ENCODE results near the gene SPPL2B. TPM values are rescaled to one million over a fixed set of nuclear protein-coding genes. Genes with fewer than 3 reads are reported as not detected.
A peak's percentile ranks its signal among the peaks of the same experiment; 100 is the strongest.
"Not testable (repeated sequence)": the region's sequence is repeated elsewhere in the genome, so short reads cannot be mapped to it uniquely, and the experiment has no call there.

SPPL2B gene
- total RNA-seq, 3 donors from 2014 or later, result 119 to 177 (median 153) TPM

DNA sequence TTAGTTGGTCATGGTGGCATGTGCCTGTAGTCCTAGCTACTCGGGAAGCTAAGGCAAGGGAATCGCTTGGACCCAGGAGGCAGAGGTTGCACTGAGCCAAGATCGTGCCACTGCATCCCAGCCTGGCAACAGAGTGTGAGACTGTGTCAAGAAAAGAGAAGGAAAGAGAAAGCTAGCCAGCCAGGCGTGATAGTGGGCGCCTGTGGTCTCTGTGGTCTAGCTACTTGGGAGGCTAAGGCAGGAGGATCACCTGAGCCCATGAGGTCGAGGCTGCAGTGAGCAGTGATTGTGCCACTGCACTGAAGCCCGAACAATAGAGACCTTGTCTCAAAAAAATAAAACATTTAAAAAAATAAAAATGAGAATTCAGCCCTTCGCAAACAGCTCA is 65.6 kb downstream of the SPPL2B start:
- TF ChIP-seq, protein P1, sequence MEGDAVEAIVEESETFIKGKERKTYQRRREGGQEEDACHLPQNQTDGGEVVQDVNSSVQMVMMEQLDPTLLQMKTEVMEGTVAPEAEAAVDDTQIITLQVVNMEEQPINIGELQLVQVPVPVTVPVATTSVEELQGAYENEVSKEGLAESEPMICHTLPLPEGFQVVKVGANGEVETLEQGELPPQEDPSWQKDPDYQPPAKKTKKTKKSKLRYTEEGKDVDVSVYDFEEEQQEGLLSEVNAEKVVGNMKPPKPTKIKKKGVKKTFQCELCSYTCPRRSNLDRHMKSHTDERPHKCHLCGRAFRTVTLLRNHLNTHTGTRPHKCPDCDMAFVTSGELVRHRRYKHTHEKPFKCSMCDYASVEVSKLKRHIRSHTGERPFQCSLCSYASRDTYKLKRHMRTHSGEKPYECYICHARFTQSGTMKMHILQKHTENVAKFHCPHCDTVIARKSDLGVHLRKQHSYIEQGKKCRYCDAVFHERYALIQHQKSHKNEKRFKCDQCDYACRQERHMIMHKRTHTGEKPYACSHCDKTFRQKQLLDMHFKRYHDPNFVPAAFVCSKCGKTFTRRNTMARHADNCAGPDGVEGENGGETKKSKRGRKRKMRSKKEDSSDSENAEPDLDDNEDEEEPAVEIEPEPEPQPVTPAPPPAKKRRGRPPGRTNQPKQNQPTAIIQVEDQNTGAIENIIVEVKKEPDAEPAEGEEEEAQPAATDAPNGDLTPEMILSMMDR (IDR thresholded peaks at IDR 0.05), result no peak
- Histone ChIP-seq H3K36me3 (ENCODE audit: low read depth) (no peaks in the 10 kb centered on the region), H3K9me3 (no peaks in the 10 kb centered on the region), H3K4me1 (ENCODE audit: low read depth) (peaks cover 13% of the 10 kb centered on the region), H3K4me3 (no peak overlapping the region)
- intact Hi-C loops (cut with DNase I, micrococcal nuclease), result no loop called here
- DNase-seq (no peak), ATAC-seq (no peak)

GRCh38 chr19:2394442-2395292 is 66.2 kb downstream of the SPPL2B start:
- Histone ChIP-seq H3K9me3 (no peaks in the 10 kb centered on the region), H3K4me1 (ENCODE audit: low read depth) (peaks cover 13% of the 10 kb centered on the region), H3K36me3 (ENCODE audit: low read depth) (no peaks in the 10 kb centered on the region), H3K4me3 (no peak overlapping the region)
- ATAC-seq, result peak; percentile 90
- TF ChIP-seq, protein P1 (IDR thresholded peaks at IDR 0.05), result no peak
- DNase-seq, result peak; percentile 72 to 81 (median 80)
- intact Hi-C loops (cut with DNase I, micrococcal nuclease), result no loop called here

DNA sequence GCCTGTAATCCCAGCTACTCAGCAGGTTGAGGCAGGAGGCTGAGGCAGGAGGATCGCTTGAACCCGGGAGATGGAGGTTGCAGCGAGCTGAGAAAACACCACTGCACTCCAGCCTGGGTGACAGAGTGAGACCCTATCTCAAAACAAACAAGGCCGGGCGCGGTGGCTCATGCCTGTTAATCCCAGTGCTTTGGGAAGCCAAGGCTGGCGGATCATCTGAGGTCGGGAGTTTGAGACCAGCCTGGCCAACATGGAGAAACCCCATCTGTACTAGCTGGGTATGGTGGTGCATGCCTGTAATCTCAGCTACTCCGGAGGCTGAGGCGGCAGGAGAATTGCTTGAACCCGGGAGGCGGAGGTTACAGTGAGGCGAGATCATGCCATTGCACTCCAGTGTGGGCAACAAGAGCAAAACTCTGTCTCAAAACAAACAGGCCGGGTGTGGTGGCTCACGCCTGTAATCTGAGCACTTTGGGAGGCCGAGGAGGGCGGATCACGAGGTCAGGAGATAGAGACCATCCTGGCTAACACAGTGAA is 66.9 kb downstream of the SPPL2B start:
- DNase-seq, result peak in 1 of 3 donors; percentile 47
- H3K9me3 ChIP-seq; ATAC-seq; H3K36me3 ChIP-seq (ENCODE audit: low read depth); H3K4me3 ChIP-seq; intact Hi-C loops (cut with DNase I, micrococcal nuclease): not testable (repeated sequence)
- H3K4me1 ChIP-seq (ENCODE audit: low read depth), result peaks cover 13% of the 10 kb centered on the region

DNA sequence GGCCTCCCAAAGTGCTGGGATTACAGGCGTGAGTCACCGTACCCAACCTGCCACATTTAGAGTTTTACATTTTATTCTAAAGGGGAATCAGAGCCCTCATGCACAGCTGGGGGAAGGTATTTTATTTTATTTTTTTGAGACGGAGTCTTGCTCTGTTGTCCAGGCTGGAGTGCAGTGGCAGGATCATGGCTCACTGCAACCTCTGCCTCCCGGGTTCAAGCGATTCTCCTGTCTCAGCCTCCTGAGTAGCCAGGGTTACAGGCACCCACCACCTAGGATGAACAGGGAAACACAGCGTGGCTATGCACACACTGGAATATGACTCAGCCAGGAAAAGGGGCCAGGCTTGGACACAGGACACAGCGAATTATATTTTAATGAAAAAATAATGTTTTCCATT is 68.7 kb downstream of the SPPL2B start:
- peaks cover 13% of the 10 kb centered on the region for H3K4me1 ChIP-seq (ENCODE audit: low read depth)
- H3K9me3 ChIP-seq; intact Hi-C loops (cut with DNase I, micrococcal nuclease); DNase-seq; H3K36me3 ChIP-seq (ENCODE audit: low read depth); H3K4me3 ChIP-seq; ATAC-seq: not testable (repeated sequence)

- H3K4me1 ChIP-seq (ENCODE audit: low read depth), result peaks cover 13% of the 10 kb centered on the region
- no peak for DNase-seq
- TF ChIP-seq, protein P1 (IDR thresholded peaks at IDR 0.05), result no peak
- intact Hi-C loops (cut with DNase I, micrococcal nuclease), result no loop called here
- no peaks in the 10 kb centered on the region for H3K9me3 ChIP-seq
- no peaks in the 10 kb centered on the region for H3K36me3 ChIP-seq (ENCODE audit: low read depth)
- ATAC-seq, result no peak
- no peak overlapping the region for H3K4me3 ChIP-seq
These were observed 70.3 kb downstream of the SPPL2B start for GRCh38 chr19:2398735-2399305.

DNA sequence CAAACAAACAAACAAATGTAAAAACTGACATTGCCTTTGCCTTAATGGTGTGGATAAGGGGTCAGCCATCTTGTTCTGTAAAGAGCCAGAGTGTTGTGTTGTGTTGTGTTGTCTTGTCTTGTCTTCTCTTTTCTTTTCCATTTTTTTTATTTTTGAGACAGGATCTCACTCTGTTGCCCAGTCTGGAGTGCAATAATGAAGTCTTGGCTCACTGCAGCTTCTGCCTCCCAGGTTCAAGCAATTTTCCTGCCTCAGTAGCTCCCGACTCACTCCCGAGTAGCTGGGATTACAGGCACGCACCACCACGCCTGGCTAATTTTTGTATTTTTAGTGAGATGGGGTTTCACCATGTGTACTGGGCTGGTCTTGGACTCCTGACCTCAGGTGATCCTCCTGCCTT is 71.1 kb downstream of the SPPL2B start:
- TF ChIP-seq, protein P1 (IDR thresholded peaks at IDR 0.05), result no peak
- Histone ChIP-seq H3K36me3 (ENCODE audit: low read depth) (no peaks in the 10 kb centered on the region), H3K4me3 (no peak overlapping the region), H3K4me1 (ENCODE audit: low read depth) (peaks cover 8% of the 10 kb centered on the region), H3K9me3 (no peaks in the 10 kb centered on the region)
- intact Hi-C loops (cut with DNase I, micrococcal nuclease), result no loop called here
- no peak for ATAC-seq
- no peak for DNase-seq

Other genes starting within 250 kb of the SPPL2B start
- 10 to 100 TPM; 39.8 to 76.8 (median 43.7) TPM for gene MOB3A, start 232.4 kb upstream of the SPPL2B start, total RNA-seq
- gene IZUMO4, start 231.8 kb upstream of the SPPL2B start, total RNA-seq, result 1 to 10 TPM; 2.2 to 5.3 (median 3.4) TPM
- 100 to 1,000 TPM; 103 to 120 (median 103) TPM for gene AP3D1, start 177.1 kb upstream of the SPPL2B start, total RNA-seq
- gene DOT1L, start 164.8 kb upstream of the SPPL2B start, total RNA-seq, result 10 to 100 TPM; 38.1 to 48.1 (median 44.5) TPM
- 100 to 1,000 TPM; 132 to 231 (median 189) TPM for gene PLEKHJ1, start 92.4 kb upstream of the SPPL2B start, total RNA-seq
- gene SF3A2, start 91.9 kb upstream of the SPPL2B start, total RNA-seq, result 10 to 100 TPM; 60.6 to 81.2 (median 68.2) TPM
- gene AMH, start 79.4 kb upstream of the SPPL2B start, total RNA-seq, result 1 to 10 TPM; 2.7 to 5.1 (median 3.8) TPM
- 1 to 10 TPM in 1 of 3 donors, under 1 TPM in 2; 0.38 to 2.4 (median 0.87) TPM for gene JSRP1, start 72.3 kb upstream of the SPPL2B start, total RNA-seq
- 1 to 10 TPM in 2 of 3 donors, under 1 TPM in 1; 0.29 to 1.4 (median 1.1) TPM for gene PEAK3, start 46.5 kb upstream of the SPPL2B start, total RNA-seq
- not detected for gene LINGO3, start 20.5 kb upstream of the SPPL2B start, total RNA-seq
- gene LSM7, start 98 bp upstream of the SPPL2B start, total RNA-seq, result 100 to 1,000 TPM in 1 of 3 donors, 10 to 100 TPM in 2; 60.3 to 111 (median 93.1) TPM
- gene TMPRSS9, start 31.6 kb downstream of the SPPL2B start, total RNA-seq, result under 1 TPM in 2 of 3 donors, not detected in 1; 0.17 to 0.41 TPM
- 100 to 1,000 TPM in 2 of 3 donors, 10 to 100 TPM in 1; 75.4 to 130 (median 104) TPM for gene TIMM13, start 98.9 kb downstream of the SPPL2B start, total RNA-seq
- gene LMNB2, start 128.3 kb downstream of the SPPL2B start, total RNA-seq, result 10 to 100 TPM; 21.1 to 47.8 (median 22.1) TPM
- 10 to 100 TPM; 30.6 to 45.5 (median 35.9) TPM for gene GADD45B, start 147.4 kb downstream of the SPPL2B start, total RNA-seq

Data from mucosa of descending colon (tissue), 3 donors.